Measurements from ENCODE around the gene PRKCB. TPM values are rescaled to one million over a fixed set of nuclear protein-coding genes. Genes with fewer than 3 reads are reported as not detected.
A peak's percentile ranks its signal among the peaks of the same experiment; 100 is the strongest.

Gene PRKCB
- polyA plus RNA-seq, 1 donor = 3.8 TPM

- DNase-seq = no peak
These were observed 338.7 kb downstream of the PRKCB start for GRCh38 chr16:24174504-24174903.

GRCh38 chr16:24174957-24175356, 339.2 kb downstream of the PRKCB start:
- no peak for DNase-seq

GRCh38 chr16:24178496-24178895, 342.7 kb downstream of the PRKCB start:
- peak; percentile 39 for DNase-seq

GRCh38 chr16:24180451-24180850, 344.7 kb downstream of the PRKCB start:
- DNase-seq = no peak

GRCh38 chr16:24188021-24188542, 352.3 kb downstream of the PRKCB start:
- no peak for DNase-seq

GRCh38 chr16:24188751-24189318, 353.1 kb downstream of the PRKCB start:
- DNase-seq = no peak

- no peak for DNase-seq
These were observed 354.2 kb downstream of the PRKCB start for GRCh38 chr16:24189941-24190340.

- DNase-seq = no peak
These were observed 356.2 kb downstream of the PRKCB start for GRCh38 chr16:24191876-24192402.

GRCh38 chr16:24195221-24195620, 359.4 kb downstream of the PRKCB start:
- DNase-seq = no peak

- no peak for DNase-seq
These were observed 363.2 kb downstream of the PRKCB start for GRCh38 chr16:24198807-24199533.

GRCh38 chr16:24203675-24204074, 367.9 kb downstream of the PRKCB start:
- DNase-seq = no peak

GRCh38 chr16:24204150-24204665, 368.4 kb downstream of the PRKCB start:
- DNase-seq = no peak

- no peak for DNase-seq
These were observed 371.1 kb downstream of the PRKCB start for GRCh38 chr16:24206926-24207325.

- no peak for DNase-seq
These were observed 372.9 kb downstream of the PRKCB start for GRCh38 chr16:24208710-24209109.

- DNase-seq = no peak
These were observed 379.2 kb downstream of the PRKCB start for GRCh38 chr16:24214992-24215391.

GRCh38 chr16:24216961-24217360, 381.2 kb downstream of the PRKCB start:
- DNase-seq = no peak

- no peak for DNase-seq
These were observed 381.7 kb downstream of the PRKCB start for GRCh38 chr16:24217461-24217860.

- no peak for DNase-seq
These were observed 382.5 kb downstream of the PRKCB start for GRCh38 chr16:24218299-24218698.

GRCh38 chr16:24221219-24221618, 385.4 kb downstream of the PRKCB start:
- no peak for DNase-seq

- DNase-seq = no peak
These were observed 392.7 kb downstream of the PRKCB start for GRCh38 chr16:24228514-24228913.

- DNase-seq = no peak
These were observed 397.2 kb downstream of the PRKCB start for GRCh38 chr16:24232936-24233335.

- DNase-seq = no peak
These were observed 399.0 kb downstream of the PRKCB start for GRCh38 chr16:24234737-24235136.

- DNase-seq = no peak
These were observed 400.0 kb downstream of the PRKCB start for GRCh38 chr16:24235806-24236205.

All from left kidney (tissue), 2 donors.